Choroid plexus epithelial cell (primary cell): ENCODE data around the gene EXOC5.
"Not testable (repeated sequence)": the region's sequence is repeated elsewhere in the genome, so short reads cannot be mapped to it uniquely, and the experiment has no call there.

Experiments
- DNase-seq: peaks from one replicate; pipeline ENCODE4 v3.0.0-alpha.2; 2010; ENCODE audit warnings: low read depth
- H3K4me3 ChIP-seq: 2 replicates; pipeline ENCODE4 v1.5.1; 2011; ENCODE audit warnings: low read depth, mild to moderate bottlenecking, control low read depth, low read length, moderate library complexity
- TF ChIP-seq, protein P1 (sequence below): conservative IDR thresholded peaks from 2 replicates; pipeline ENCODE4 v1.5.1; 2011; ENCODE audit warnings: low read depth, mild to moderate bottlenecking, control low read depth, inconsistent platforms, low read length, moderate library complexity

The EXOC5 gene

DNA sequence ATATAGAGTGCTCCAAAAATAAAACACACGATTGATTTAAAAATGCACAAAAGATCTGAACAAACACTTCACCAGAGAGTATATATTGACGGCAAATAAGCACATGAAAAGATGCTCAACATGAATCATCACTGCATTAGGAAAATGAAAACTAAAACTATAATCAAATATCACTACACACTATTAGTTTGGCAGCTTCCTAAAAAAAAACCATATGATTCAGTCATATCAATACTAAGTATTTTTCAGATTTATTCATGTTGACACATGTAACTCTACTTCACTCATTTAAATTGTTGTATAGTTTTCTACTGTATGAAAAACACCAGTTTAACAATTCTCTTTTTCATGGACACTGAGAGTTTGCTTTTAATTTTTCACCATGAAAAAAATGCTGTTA lies 41.6 kb downstream of the EXOC5 start:
- no peak for DNase-seq
- TF ChIP-seq, protein P1, sequence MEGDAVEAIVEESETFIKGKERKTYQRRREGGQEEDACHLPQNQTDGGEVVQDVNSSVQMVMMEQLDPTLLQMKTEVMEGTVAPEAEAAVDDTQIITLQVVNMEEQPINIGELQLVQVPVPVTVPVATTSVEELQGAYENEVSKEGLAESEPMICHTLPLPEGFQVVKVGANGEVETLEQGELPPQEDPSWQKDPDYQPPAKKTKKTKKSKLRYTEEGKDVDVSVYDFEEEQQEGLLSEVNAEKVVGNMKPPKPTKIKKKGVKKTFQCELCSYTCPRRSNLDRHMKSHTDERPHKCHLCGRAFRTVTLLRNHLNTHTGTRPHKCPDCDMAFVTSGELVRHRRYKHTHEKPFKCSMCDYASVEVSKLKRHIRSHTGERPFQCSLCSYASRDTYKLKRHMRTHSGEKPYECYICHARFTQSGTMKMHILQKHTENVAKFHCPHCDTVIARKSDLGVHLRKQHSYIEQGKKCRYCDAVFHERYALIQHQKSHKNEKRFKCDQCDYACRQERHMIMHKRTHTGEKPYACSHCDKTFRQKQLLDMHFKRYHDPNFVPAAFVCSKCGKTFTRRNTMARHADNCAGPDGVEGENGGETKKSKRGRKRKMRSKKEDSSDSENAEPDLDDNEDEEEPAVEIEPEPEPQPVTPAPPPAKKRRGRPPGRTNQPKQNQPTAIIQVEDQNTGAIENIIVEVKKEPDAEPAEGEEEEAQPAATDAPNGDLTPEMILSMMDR = no peak
- H3K4me3 ChIP-seq = no peak overlapping the region

DNA sequence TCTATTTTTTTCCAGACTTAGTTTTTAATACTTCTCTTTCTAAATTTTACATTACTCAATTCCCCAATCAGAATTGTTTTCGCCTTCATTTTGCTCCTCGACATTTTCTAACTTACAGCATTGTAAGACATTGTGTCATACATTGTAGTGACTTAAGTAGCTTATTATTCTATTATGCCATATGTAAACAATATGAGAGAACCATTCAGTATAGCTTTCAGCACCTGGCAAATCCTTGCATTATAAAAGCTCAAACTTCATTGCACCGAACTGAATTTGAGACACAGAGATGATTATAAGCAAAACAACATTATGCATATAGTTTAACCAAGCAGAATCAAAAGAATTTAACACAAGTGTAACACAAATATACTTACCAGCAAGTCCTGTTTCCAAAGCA lies 46.8 kb downstream of the EXOC5 start:
- TF ChIP-seq, protein P1 = no peak
- no peak overlapping the region for H3K4me3 ChIP-seq
- no peak for DNase-seq

DNA sequence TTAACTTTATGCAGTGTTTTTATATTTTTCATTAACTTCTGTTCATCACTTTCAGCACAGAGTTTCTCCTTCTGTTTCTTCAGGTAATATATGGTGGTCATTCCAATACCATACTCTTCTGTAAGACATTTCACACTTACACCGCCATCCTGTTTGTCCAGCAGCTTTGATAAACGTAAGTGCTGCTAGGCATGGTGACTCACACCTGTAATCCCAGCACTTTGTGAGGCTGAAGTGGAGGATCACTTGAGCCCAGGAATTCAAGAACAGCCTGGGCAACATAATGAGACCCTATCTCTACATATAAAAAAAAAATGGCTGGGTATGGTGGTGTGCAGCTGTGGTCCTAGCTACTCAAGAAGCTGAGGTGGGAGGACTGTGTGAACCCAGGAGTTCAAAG lies 55.8 kb downstream of the EXOC5 start:
- peak; percentile 6 for DNase-seq
- no peak overlapping the region for H3K4me3 ChIP-seq
- TF ChIP-seq, protein P1 = no peak

DNA sequence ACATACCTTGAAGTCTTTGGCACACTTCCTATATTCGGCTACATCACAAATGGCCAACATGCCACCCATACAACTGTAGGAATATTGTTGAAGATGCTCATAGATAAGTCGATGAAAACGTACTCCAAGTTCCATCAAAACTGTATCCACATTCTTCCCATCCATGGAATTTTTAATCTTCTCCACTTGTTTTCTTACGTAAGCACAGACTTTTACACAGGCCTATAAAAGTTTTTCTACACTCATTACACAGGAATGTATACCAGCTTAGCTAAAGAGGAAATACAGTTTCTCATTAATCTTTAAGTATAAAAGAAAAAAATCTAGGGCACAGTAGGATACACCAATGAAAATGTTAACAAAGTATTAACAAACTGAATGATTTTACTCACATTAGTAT lies 59.1 kb downstream of the EXOC5 start:
- H3K4me3 ChIP-seq = no peak overlapping the region
- TF ChIP-seq, protein P1 = no peak
- DNase-seq = peak; percentile 51

DNA sequence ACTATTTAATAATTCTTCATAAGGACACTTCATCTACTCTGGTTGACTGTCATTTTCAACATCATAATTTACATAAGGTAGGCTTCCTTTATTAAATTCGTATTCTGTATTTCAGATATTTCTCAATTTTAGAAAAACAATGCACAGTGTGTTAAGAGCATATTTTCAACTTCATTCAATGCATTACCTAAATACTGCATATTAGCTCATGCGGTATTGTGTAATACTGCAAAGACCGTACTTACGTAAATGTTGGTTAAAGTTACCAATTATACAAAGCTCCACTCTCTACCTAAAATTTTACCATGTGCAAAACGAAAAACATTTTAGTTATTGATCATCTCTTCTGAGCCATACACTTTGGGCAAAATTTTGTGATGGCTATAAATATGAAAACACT lies 62.8 kb downstream of the EXOC5 start:
- TF ChIP-seq, protein P1 = no peak
- no peak overlapping the region for H3K4me3 ChIP-seq
- DNase-seq = peak; percentile 7

DNA sequence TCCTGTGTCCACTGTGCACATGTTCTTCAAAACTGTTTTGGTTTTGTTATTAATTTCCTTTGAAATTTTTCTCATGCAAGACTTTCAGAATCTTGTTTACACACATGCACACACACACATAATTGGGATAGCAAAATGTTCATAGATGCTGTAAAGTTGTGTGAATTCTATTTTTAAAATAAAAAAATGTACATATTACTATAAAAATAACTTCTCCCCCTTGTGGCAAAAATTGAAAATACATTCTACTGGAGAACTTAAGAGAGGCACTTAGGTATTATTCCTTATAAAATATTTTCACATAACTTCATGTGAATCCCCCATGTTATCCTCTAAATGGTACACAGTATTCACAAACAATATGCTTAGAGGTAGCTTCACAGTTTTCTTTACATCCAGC lies 66.0 kb downstream of the EXOC5 start:
- not testable (repeated sequence) for H3K4me3 ChIP-seq, DNase-seq

DNA sequence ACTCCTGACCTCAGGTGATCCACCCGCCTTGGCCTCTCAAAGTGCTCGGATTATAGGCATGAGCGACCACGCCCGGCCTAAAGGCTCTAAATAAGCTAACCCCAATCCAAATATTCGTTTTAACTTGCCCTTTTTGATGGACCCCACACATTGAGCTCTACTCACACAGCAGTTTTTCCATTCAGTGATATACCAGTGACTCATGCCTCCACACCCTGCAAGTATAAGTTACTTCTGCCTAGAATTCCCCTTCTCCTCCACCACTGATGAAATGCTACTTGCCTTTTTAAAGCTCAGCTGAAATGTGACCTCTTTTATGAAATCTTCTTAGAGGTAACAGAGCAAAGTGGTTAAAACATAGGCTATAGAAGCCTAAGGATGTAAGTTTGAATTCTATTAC lies 68.8 kb downstream of the EXOC5 start:
- peak; percentile 82 for DNase-seq
- TF ChIP-seq, protein P1 = no peak
- no peak overlapping the region for H3K4me3 ChIP-seq

DNA sequence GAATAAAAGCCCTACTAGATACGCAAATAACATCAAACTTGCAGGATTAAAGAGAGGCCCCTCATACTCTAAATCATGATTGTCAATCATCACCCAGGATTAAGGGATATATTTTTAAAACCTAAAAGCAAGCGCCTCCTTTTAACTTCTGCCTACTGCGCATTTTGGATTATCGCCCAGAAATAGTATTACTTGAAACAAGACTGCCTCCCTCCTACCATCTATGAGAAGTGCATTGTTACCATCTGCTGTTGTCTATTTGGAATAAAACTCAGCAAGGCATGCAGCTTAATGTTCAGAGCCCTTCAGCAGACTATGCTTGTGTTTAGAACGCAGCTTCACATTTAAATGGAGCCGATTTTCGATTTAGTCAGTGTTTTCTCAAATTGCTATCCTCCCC lies 79.6 kb downstream of the EXOC5 start:
- TF ChIP-seq, protein P1 = peak; percentile 27
- peak; percentile 54 for DNase-seq
- H3K4me3 ChIP-seq = no peak overlapping the region
